Posterior cingulate gyrus (tissue), 11 donors: ENCODE data around the gene TMEM233.
"Not testable (repeated sequence)": the region's sequence is repeated elsewhere in the genome, so short reads cannot be mapped to it uniquely, and the experiment has no call there.

Experiments
- DNase-seq, 10 donors: peaks; one replicate each; pipeline versions ENCODE4 v3.0.0 to v3.0.0-alpha.2; 2020 to 2021; ENCODE audit warnings: mixed read lengths in 3 of 10
- intact Hi-C: fragments of 100-400 bp; cut with DNase I; formaldehyde crosslinking; loops from one replicate; pipeline ENCODE4 v1.15.1; 2023

Gene TMEM233

DNA sequence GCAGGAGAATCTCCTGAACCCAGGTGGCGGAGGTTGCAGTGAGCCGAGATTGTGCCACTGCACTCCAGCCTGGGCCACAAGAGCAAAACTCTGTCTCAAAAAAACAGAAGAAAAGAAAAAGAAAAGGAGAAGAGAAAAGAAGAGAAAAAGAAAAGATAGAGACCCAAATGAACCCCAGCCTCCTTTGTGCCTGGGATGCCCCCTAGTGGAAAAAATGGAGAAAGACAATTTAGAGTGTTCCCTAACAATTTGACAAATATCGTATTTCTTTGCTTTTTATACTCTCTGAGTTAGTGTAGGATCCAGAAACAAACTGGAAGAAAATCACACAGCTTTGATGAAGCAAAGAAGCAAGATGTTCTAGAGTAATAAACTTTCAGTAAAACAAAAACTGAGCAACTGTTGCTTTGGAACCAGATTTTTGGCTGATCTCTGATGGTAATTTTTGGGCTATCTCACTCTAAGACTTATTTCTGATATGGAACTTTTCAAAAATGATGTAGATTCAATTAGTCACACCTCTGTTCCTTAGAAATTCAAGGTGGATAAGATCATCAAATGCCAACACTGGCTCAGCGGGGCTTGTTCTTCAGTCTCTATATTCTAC, 55.7 kb downstream of the TMEM233 start:
- DNase-seq = peak in 1 of 10 donors; percentile 5
- intact Hi-C loops = no loop called here

DNA sequence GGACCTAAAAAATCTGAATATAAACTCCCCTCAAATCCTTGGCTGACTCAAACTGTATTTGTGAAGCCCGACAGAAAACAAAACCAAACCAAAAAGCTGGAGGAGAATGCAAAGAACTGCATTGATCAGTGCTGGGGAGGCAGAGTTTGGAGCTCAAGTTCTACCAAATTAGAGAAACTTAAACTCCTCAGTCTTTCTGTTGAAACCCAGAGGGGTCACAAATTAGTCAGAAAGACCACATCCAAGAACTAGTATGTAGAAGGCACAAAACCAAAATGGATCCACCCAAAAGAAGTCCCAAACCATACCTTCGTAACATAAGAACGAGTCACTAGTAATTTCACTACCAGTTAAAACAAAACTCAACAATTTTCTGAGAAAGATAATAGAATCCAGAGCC, 59.1 kb downstream of the TMEM233 start:
- DNase-seq = no peak
- intact Hi-C loops = no loop called here

DNA sequence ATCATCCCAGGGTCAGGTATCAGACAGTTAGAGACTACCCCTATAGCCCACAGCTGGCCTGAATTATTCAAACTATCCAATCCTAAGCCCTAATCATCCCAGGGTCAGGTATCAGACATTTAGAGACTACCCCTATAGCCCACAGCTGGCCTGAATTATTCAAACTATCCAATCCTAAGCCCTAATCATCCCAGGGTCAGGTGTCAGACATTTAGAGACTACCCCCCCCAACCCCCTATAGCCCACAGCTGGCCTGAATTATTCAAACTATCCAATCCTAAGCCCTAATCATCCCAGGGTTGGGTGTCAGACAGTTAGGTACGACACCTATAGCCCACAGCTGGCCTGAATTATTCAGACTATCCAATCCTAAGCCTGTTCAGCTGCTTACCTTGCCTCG, 63.4 kb downstream of the TMEM233 start:
- intact Hi-C loops = not testable (repeated sequence)

DNA sequence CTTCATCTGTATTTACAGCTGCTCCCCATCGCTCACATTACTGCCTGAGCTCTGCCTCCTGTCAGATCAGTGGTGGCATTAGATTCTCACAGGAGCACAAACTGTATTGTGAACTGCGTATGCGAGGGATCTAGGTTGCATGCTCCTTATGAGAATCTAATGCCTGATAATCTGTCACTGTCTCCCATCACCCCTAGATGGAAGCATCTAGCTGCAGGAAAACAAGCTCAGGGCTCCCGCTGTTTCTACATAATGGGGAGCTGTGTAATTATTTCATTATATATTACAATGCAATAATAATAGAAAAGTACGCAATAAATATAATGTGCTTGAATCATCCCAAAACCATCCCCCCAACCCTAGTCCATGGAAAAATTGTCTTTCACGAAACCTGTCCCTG, 64.6 kb downstream of the TMEM233 start:
- intact Hi-C loops, DNase-seq: not testable (repeated sequence)

More for the DNA sequence above, 63.4 kb downstream of the TMEM233 start:
- not testable (repeated sequence) for DNase-seq

- peak in 1 of 10 donors; percentile 39 for DNase-seq
- intact Hi-C loops = no loop called here
Measured at GRCh38 chr12:119659289-119659897, 65.8 kb downstream of the TMEM233 start.

- intact Hi-C loops = no loop called here
- no peak for DNase-seq
Measured at GRCh38 chr12:119660076-119660475, 66.5 kb downstream of the TMEM233 start.

GRCh38 chr12:119661882-119662281, 68.3 kb downstream of the TMEM233 start:
- intact Hi-C loops = no loop called here

GRCh38 chr12:119664642-119665041, 71.1 kb downstream of the TMEM233 start:
- DNase-seq = no peak
- intact Hi-C loops = loop anchor here (5.0 kb wide), 1 partner anchor 118 kb away; no protein-coding TSS in a partner anchor

More at GRCh38 chr12:119661882-119662281, 68.3 kb downstream of the TMEM233 start:
- no peak for DNase-seq

DNA sequence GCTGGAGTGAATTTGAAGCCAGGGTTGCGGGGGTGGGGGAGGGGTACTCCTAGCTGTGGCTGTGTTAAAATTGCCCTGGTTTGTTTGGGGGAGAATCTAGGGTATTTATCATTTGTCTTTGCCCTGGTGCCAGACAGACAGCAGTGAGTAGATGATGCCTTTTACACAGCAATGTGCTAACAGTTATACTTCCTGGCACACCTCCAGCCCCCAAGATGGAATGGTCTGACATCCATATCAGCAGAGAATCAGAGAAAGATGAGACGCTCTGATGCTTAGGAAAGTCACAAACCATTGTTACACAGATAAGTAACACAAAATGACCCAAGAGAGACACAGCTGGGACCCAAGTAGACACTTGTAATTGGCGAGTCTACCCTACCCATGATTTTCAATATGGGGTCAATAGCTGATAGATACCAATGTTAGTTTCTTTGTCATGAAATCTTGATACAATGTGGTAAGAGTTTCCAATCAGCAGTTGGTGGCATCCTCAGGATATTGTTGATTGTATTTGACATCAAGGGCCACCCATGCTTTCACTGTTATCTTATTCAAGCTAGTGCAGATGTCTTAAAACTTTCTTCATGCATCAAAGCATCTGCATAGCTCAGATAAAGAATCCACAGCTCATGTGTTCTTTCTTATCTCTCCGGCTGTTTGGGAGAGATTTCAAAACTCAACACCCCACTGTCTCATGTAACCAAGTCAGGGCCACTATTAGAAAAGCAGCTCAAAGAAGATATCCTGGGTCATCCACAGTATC, 71.8 kb downstream of the TMEM233 start:
- intact Hi-C loops = loop anchor here (5.0 kb wide), 1 partner anchor 117 kb away; no protein-coding TSS in a partner anchor
- no peak for DNase-seq

DNA sequence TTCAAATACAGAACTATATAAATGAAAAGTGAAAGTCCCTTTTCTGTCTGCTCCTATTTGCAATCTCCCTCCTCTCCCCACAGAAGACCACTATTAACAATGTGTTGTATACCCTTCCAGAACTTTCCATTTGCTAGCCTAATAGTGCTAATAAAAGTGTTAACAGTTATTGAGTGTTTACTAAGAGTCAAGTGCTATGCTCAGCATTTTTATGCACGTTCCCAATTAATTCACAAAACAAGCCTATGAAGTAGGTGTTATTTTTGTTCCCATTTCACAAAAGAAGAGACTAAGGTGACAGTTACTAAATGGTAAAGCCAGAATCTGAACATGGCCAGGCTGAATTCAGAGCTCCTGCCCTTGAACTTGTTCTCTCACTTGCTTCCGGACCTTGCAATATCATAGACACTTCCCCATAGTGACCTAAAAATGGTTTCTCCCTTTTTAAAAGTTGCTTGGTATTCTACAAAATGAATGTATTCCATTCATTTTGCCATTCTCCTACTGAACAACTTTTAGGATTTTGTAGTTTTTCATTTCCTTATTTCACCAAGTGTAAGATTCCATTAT, 72.7 kb downstream of the TMEM233 start:
- intact Hi-C loops = loop anchor here (5.0 kb wide), 1 partner anchor 116 kb away; no protein-coding TSS in a partner anchor
- no peak for DNase-seq

- intact Hi-C loops = loop anchor here (5.0 kb wide), 1 partner anchor 115 kb away; no protein-coding TSS in a partner anchor
- no peak for DNase-seq
Measured at GRCh38 chr12:119666900-119667576, 73.5 kb downstream of the TMEM233 start.

DNA sequence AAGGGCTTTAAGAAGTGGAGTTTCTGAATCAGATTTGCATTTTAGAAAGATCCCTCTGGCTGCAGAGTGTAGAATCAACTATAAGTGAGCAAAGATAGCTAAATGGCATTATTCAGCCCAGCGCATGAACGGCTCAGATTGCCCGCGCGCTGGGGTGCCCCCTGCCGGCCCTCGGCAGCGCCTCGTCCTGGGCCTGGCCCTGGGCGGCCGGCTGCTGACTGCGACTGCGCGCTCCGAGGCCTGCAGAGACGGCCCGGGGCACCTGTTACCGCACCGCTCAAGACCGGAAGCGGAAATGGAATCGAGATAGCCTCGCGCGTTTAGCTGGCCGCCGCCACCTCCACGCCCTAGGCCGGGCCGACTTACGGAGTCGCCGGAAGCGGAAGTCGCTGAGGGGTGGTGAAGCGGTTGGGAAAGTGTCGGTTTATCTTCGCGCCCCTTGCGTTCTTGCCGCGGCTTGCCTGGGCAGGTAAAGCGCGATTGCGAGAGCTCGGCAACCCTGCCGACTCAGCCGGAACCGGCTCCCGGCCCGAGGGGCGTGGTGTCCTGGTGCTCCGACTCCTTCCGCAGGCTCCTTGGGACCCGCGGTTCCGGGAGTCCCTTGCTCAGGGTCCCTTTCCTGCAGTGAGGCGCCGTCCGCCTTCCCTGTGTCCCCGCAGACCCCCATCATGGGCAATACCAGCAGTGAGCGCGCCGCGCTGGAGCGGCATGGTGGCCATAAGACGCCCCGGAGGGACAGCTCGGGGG, 74.2 kb downstream of the TMEM233 start, which contains the start of gene PRKAB1:
PRKAB1 (plus strand) TSS at position 557 of the 747 bp plus-strand sequence; CDS start at position 669, 112 bp downstream.
- peak; percentile 93 to 99 (median 94) for DNase-seq
- intact Hi-C loops = loop anchor here (5.0 kb wide), 1 partner anchor 115 kb away; no protein-coding TSS in a partner anchor

GRCh38 chr12:119668324-119668841, 74.8 kb downstream of the TMEM233 start:
- intact Hi-C loops = loop anchor here (5.0 kb wide), 1 partner anchor 114 kb away; no protein-coding TSS in a partner anchor
- DNase-seq = no peak

GRCh38 chr12:119669744-119670472, 76.3 kb downstream of the TMEM233 start:
- no peak for DNase-seq
- intact Hi-C loops = loop anchor here (5.0 kb wide), 1 partner anchor 112 kb away; no protein-coding TSS in a partner anchor

GRCh38 chr12:119671070-119671469, 77.5 kb downstream of the TMEM233 start:
- intact Hi-C loops = no loop called here
- no peak for DNase-seq

- intact Hi-C loops = no loop called here
- no peak for DNase-seq
Measured at GRCh38 chr12:119672194-119672593, 78.6 kb downstream of the TMEM233 start.

- DNase-seq = no peak
- intact Hi-C loops = no loop called here
Measured at GRCh38 chr12:119673634-119674033, 80.1 kb downstream of the TMEM233 start.

GRCh38 chr12:119674560-119674959, 81.0 kb downstream of the TMEM233 start:
- no peak for DNase-seq
- intact Hi-C loops = no loop called here
